Measurements from ENCODE around the gene HEBP1. TPM values are rescaled to one million over a fixed set of nuclear protein-coding genes. Genes with fewer than 3 reads are reported as not detected.

Gene HEBP1
- total RNA-seq, 1 donor from 2014 or later, result 28.9 TPM

DNA sequence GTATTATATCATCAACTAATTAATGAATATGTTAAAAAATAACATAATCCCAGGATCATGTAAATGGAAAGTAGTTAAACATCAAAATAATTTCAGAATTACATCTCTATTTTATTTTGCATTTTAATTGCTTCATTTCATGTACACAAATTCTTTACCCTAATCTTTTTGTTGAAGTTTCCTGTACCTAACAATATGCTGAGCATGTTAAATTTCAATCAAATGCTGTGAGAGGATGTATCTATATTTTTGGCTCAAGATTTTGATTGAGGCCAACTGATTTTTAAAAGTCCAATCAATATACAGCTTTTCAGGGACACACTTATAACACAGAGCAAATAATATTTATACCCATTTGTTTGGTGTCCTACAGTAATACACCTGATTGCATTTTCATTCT is 54.5 kb downstream of the HEBP1 start:
- TF ChIP-seq EZH2 (IDR thresholded peaks at IDR 0.05; ENCODE audit: insufficient read depth, low read length), result no peak
- TF ChIP-seq, protein P1, sequence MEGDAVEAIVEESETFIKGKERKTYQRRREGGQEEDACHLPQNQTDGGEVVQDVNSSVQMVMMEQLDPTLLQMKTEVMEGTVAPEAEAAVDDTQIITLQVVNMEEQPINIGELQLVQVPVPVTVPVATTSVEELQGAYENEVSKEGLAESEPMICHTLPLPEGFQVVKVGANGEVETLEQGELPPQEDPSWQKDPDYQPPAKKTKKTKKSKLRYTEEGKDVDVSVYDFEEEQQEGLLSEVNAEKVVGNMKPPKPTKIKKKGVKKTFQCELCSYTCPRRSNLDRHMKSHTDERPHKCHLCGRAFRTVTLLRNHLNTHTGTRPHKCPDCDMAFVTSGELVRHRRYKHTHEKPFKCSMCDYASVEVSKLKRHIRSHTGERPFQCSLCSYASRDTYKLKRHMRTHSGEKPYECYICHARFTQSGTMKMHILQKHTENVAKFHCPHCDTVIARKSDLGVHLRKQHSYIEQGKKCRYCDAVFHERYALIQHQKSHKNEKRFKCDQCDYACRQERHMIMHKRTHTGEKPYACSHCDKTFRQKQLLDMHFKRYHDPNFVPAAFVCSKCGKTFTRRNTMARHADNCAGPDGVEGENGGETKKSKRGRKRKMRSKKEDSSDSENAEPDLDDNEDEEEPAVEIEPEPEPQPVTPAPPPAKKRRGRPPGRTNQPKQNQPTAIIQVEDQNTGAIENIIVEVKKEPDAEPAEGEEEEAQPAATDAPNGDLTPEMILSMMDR (IDR thresholded peaks at IDR 0.05; ENCODE audit: insufficient read depth, low read depth, low read length), result no peak
- DNase-seq (ENCODE audit: low read depth) (no peak), FAIRE-seq (no peak)
- Mint-ChIP-seq H3K27me3 (ENCODE audit: low read depth, unreplicated experiment) (peaks cover 12% of the 10 kb centered on the region), H3K4me1 (ENCODE audit: low read depth, unreplicated experiment) (no peaks in the 10 kb centered on the region), H3K27ac (ENCODE audit: unreplicated experiment) (no peak overlapping the region), H3K36me3 (ENCODE audit: low read depth, unreplicated experiment) (no peaks in the 10 kb centered on the region), H3K4me3 (ENCODE audit: unreplicated experiment) (no peak overlapping the region), H3K9me3 (ENCODE audit: unreplicated experiment) (peaks cover 2% of the 10 kb centered on the region)
- Histone ChIP-seq H2AFZ (ENCODE audit: low read depth, low read length) (no peak overlapping the region), H3K9me3 (ENCODE audit: insufficient read depth, low read depth, low read length) (no peaks in the 10 kb centered on the region), H3K27ac (ENCODE audit: low read depth, low read length) (no peak overlapping the region), H3K27me3 (ENCODE audit: insufficient read depth, low read length) (no peaks in the 10 kb centered on the region), H3K4me3 (ENCODE audit: insufficient read depth, low read depth, low read length) (no peak overlapping the region), H3K79me2 (ENCODE audit: insufficient read depth, low read length) (no peaks in the 10 kb centered on the region), H4K20me1 (ENCODE audit: insufficient read depth, low read length) (no peaks in the 10 kb centered on the region), H3K4me1 (ENCODE audit: insufficient read depth, low read length) (no peaks in the 10 kb centered on the region), H3K36me3 (ENCODE audit: insufficient read depth, low read length) (no peaks in the 10 kb centered on the region), H3K4me2 (ENCODE audit: low read length) (no peak overlapping the region), H3K9ac (ENCODE audit: low read length) (no peak overlapping the region)

DNA sequence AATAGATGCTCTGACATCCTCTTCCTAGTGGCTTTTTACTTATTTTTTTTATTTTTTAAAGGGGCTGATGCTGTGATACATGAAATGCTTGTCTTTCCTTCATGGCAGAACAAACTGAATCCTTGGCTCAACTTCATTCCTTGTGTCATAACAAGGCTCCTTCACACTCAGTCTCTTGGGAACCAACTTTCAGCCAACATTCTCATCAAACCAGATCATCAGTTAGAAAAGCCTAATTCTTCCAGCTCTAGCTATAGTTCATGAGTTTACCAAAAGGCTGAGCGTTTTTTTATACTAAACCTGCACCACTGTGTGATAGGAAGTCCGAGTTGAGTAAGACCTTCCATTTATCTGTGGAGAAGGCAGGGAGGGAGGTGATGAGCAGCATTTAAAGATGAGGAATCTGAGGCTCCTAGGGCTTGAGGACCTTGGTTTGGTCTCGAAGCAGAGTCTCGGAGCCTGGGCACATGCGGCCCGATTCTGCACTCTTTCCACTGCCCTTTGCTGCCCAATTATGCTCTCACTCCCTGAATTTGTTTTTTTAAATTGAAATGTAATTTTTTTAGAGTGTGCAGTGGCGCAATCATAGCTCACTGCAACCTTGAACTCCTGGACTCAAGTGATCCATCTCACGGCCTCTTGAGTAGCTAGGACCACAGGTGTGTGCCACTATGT is 56.3 kb downstream of the HEBP1 start:
- Mint-ChIP-seq H3K27ac (ENCODE audit: unreplicated experiment) (no peak overlapping the region), H3K4me1 (ENCODE audit: low read depth, unreplicated experiment) (no peaks in the 10 kb centered on the region), H3K9me3 (ENCODE audit: unreplicated experiment) (no peaks in the 10 kb centered on the region), H3K4me3 (ENCODE audit: unreplicated experiment) (no peak overlapping the region), H3K27me3 (ENCODE audit: low read depth, unreplicated experiment) (peaks cover 4% of the 10 kb centered on the region), H3K36me3 (ENCODE audit: low read depth, unreplicated experiment) (no peaks in the 10 kb centered on the region)
- Histone ChIP-seq H3K9me3 (ENCODE audit: insufficient read depth, low read depth, low read length) (no peaks in the 10 kb centered on the region), H4K20me1 (ENCODE audit: insufficient read depth, low read length) (no peaks in the 10 kb centered on the region), H3K4me2 (ENCODE audit: low read length) (no peak overlapping the region), H3K27me3 (ENCODE audit: insufficient read depth, low read length) (no peaks in the 10 kb centered on the region), H3K79me2 (ENCODE audit: insufficient read depth, low read length) (no peaks in the 10 kb centered on the region), H3K9ac (ENCODE audit: low read length) (no peak overlapping the region), H2AFZ (ENCODE audit: low read depth, low read length) (no peak overlapping the region), H3K27ac (ENCODE audit: low read depth, low read length) (no peak overlapping the region), H3K4me3 (ENCODE audit: insufficient read depth, low read depth, low read length) (no peak overlapping the region), H3K4me1 (ENCODE audit: insufficient read depth, low read length) (no peaks in the 10 kb centered on the region), H3K36me3 (ENCODE audit: insufficient read depth, low read length) (no peaks in the 10 kb centered on the region)
- TF ChIP-seq, protein P1 (IDR thresholded peaks at IDR 0.05; ENCODE audit: insufficient read depth, low read depth, low read length), result no peak
- no peak for TF ChIP-seq EZH2 (IDR thresholded peaks at IDR 0.05; ENCODE audit: insufficient read depth, low read length)
- FAIRE-seq (no peak), DNase-seq (ENCODE audit: low read depth) (no peak)

Data from astrocyte (in vitro differentiated cells and primary cell).